SKM-1 treated with dmso at 0.1 percent for 144 hours (cell line): ENCODE results near the gene ORC6.
"Not testable (repeated sequence)": the region's sequence is repeated elsewhere in the genome, so short reads cannot be mapped to it uniquely, and the experiment has no call there.

Experiments used
- DNase-seq: peaks from one replicate; lab custom pipeline; 2025; ENCODE audit not compliant: unreplicated experiment; lab: John Stamatoyannopoulos, UW

Gene ORC6

DNA sequence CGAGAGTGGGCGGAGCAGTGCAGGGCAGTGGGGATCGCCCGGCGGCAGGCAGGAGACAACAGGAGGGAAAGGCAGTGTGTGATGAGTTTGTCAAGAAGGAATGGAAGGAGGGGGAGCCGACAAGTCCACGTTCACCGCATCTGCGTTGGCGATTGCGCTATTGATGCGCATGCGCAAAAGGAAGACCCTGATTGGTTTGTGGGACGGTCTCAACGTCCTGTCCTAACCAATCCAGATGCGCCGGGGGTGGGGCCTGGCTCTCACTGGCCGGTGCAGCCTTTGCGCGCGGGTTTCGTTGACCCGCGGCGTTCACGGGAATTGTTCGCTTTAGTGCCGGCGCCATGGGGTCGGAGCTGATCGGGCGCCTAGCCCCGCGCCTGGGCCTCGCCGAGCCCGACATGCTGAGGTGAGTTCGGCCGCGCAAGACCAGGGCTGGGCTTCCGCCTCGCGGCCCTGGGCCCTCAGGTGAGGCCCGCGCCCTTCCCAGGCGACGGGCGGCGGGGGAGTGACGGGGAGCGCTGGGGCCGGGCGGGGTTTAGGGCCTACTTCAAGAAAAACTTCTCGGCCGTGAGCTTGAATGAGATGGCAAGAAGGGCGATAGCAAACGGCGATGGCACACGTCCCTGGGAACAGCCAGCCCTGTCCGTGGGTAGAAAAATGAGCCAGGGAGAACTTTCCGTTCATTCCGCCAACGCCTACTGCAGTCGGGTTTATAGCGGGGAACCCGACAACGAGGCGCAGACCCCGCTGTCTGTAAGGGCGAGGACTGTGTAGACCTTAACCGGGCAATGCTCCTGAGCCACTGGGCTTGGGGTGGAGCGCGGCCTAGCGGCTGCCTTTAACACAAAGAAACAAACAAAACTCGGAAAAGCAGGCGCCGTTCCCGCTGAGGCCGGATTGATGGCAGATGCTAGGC lies at the start of gene ORC6:
Gene ORC6 (plus strand): TSS at position 295 of the 916 bp plus-strand sequence. CDS start 47 bp downstream, at position 342.
- DNase-seq: peak; percentile 93

DNA sequence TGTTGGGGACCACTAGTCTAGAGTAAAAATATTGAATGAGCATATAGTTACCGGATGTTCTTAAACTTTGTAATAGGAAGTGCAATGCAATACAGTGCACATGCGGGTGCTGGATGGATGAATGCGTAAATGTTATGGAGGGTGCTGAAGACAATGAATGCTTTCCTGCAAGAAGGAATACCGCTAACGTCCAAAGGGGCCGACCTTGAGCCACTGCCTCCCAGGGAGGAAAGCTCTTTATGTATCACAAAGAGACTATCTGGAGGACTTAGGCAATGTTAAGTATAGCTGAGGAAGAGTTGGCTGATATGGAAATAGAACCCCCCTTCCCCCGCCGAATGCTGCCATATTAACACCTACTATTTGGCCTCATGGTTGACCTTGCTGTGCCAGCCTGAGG lies 40.8 kb upstream of the ORC6 start:
- DNase-seq: no peak

DNA sequence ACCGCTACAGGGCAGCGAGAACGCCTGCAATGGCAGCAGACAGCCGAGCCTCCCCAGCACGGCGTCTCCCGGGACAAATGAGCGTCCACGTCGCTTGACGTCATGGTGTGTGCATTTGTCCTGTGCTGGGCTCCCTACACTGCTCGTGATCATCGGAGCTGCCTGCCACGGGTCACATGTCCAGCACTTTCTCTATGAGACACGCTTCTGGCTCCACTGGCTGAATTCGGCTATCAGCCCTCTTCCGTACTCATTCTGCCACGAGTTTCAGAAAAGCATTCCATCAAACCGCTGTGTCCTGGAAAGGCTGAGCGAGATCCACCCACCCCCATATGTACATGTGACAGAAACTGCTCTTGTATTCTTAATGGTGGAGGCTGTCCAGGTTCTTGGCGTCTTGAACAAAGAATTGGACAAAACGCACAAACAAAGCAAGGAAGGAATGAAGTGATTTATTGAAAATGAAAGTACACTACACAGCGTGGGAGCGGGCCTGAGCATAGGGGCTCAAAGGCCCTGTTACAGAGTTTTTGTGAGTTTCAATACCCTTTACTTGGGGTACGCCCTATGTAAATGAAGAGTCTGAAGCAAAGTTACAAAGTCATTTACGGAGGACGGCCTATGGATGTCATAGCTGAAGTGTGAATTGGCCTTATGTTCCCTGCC lies 39.7 kb upstream of the ORC6 start:
- DNase-seq: no peak

DNA sequence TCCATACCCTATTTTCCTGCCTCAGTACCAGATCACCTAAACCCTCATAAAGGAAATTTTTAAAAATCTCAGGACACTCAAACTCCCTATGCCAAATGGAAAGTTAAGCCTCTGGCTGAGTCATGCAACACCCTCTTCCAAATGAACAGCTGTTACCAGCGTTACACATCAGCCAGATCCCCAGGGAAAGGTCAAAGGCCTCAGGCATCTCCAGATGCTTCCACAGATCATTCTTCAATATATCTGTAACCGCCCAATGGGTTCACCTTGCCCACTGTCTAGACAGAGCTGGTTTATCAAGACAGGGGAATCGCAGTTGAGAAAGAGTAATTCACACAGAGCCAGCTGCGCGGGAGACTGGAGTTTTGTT lies 39.2 kb upstream of the ORC6 start:
- no peak for DNase-seq

GRCh38 chr16:46651305-46651704 lies 38.2 kb upstream of the ORC6 start:
- no peak for DNase-seq

- peak; percentile 99 for DNase-seq
Measured at GRCh38 chr16:46658925-46659324, 30.5 kb upstream of the ORC6 start.

- no peak for DNase-seq
Measured at GRCh38 chr16:46662123-46662522, 27.3 kb upstream of the ORC6 start.

DNA sequence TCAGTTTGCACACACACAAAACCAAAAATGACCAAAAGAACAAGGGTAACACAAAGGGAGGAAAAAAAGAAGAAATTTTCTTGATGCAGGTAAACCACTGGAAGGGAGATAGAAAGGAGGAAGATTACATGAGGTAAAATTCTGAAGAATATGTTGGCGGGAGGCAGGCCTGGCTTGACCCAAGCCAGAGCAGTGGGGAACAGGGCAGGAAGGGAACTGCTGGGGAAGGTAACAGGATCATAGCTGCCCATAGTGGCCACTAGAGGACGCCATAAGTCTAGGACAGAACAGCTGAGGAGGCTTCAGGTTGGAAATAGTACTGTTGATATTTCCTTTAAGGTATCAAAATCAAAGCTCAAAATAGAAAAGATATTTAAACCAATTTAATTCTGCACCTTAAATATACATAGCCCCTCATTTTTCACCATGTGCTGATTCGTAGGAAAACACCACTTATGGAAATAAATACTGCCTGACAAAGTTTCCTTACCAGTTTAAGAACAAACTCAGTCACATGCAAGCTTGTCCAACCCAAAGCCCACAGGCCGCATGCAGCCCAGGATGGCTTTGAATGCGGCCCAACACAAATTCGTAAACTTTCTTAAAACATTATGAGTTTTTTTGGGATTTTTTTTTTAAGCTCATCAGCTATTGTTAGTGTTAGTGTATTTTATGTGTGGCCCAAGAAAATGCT lies 16.0 kb upstream of the ORC6 start:
- DNase-seq: peak; percentile 55

DNA sequence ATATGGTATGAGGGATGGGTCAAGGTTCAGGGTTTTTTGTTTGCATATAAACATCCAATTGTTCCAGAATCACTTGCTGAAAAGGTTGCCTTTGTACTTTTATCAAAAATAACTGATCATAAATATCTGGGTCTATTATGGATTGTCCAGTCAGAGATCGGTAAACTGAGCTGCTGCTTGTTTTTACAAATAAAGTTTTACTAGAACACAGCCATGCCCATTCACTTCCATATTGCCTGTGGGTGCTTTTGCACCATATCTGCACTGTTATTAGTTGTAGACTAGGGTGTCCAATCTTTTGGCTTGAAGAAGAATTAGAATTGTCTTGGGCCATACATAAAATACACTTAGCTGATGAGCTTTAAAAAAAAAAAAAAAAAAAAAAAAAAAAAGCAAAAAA lies 11.5 kb upstream of the ORC6 start:
- not testable (repeated sequence) for DNase-seq

- DNase-seq: not testable (repeated sequence)
Measured at GRCh38 chr16:46681867-46682266, 7.6 kb upstream of the ORC6 start.

DNA sequence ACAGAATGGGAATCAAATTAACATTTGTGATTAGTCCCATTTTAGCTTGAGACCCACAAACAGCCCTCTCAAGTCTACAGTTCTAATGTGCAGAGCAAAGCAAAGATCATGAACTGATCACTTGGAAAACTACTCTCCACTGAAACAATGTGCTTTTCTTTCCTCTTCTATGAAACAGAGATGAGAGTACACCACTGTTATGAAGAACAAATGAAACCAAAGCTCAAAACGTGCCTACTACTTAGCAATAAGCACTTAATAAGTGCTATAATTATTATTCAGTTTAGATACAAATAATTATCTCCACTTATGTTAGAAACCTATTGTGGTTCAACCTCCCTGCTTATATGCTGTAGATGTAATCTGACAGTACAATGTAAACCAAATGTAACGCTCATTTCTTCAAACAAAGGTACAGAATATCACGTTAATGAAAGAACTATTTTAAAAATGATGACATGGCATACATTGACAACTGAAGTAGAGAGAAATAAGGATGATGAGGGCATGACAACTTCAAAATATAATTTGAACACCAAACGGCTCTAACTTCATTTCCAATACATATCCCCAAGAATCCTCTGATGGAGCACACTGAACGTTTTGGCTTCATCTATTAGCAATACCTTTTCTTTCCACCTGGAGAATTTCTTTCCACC lies 2.5 kb upstream of the ORC6 start:
- DNase-seq: no peak

DNA sequence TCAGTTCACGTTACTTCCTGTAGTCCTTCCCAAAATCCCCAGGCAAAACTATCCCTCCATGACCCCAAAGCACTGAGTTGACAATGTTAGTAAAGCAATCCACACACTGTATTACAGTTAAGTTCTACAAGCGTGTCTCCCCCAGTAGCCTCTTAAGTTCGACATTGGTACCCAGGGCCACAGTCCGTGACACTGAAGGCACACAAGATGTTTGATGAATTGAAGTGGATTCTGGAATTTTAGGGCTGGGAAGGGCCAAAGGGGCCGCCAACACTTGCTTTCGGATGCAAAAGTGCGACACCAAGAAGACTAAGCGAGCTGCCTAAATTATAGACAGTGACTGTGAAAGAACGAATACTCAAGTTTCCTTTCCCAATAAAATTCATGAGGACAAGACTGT lies 2.0 kb upstream of the ORC6 start:
- no peak for DNase-seq

DNA sequence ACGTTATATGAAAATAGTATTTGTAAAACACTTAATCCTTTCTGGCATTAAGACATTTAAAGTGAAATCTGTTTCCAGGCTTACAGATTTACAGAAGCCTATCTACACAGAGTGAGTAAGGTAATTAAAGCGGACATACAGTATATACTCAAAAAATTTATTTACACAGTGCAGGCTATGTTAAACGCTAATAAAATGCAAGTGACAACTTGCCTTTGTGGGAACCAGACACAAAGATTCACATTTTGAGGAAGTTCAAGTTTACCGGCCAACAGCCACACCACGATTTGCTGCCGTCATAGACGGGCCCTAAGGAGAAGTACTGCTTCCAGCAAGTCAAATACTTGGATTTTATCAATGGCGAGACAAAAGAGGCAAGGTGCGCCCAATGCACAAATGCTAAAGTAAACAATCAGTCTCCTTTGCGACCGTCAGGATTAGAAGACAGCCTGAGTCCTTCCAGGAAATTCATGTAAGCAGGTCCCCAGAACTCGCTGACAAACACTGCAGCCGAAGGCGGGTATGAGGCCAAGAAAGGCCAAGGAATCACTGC lies 1.3 kb upstream of the ORC6 start:
- peak; percentile 71 for DNase-seq

DNA sequence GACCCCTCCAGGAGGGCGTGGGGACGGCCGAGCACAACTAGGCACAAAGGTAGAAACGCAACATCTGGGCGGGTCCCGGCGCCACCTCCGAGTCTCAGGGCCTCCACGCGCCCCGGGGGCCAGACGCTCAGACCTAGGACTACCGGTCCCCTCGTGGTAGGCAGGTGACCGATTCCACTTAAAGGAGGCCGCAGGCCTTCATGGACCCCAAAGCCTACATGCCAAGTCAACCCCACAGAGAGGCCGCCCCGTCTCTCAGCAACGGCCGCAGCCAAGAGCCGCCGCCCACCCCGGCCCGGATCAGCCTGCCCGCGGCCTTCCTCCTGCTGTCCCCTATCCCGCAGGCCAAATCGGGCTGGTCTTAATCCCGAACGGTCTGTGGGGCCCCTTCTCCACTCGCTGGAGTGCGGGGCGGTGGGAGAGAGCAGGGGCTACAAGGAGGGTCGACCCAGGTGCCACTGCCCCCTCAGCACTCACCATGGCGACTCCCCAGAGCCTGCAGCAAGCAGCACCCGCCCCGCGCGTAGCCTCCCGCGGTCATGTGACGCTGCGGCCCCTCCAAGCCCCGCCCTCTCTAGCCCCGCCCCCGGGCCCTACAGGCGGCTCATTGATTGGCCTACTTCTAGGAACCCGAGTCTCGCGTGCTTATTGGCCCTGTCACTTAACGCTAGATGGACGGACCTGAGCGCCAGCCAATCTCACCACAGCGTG lies 650 bp upstream of the ORC6 start, which contains the start of gene VPS35:
Gene VPS35 (minus strand): TSS at position 525 of the 711 bp plus-strand sequence. CDS start 45 bp downstream, at position 480.
- DNase-seq: peak; percentile 97

DNA sequence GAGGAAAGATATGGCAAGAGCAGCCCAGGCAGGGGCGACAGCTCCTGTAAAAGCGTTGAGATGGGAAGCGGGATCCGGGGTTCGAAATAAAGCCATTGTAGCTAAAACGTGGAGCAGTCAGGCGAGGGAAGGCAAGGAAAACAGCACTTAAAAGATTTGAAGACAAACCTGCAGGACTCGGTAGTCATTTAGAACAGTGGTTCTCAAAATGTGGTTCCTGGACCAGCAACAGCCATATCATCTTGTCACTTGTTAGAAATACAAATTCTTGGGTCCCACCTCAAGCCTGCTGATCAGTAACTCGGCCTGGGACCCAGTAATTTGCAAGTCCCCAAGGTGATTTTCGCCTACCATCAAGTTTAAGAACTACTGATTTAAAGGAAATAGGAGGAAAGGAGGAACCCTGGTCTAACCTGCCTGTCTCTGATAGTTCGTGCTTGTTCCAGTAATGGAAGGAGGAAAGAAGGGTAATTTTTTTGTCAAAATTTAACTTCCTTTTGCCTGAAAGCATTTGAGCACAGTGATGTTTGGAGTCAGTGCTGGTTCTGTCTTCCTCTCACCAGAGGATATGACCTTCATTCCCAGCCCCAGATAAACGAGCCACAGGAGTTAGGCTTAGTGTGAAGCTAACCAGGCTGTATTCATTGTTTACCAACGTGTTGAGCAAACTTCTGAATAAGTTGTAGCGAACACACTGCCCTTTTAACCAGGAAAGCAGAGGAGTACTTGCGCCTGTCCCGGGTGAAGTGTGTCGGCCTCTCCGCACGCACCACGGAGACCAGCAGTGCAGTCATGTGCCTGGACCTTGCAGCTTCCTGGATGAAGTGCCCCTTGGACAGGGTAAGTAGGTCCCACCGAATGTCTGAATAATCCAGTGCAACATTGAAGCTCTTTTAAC lies 1.1 kb downstream of the ORC6 start:
- no peak for DNase-seq

DNA sequence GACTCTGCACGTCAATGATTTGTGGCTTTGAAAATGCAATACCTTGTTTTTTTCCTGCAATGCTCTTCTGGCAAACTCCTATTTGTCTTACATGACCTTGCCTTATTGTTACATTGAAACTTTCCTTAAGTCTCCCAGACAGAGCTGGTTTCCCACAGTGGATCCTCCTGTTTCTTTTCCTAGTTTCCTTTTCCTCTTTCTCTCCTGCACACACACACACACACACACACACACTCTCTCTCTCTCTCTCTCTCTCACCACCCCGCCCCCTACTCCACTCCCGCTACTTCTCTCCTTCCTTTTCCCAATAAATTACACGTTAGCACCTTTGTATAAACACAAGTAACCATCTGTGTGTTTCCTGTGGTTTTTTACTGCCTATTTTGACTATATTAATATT lies 2.3 kb downstream of the ORC6 start:
- DNase-seq: no peak

- no peak for DNase-seq
Measured at GRCh38 chr16:46693598-46693997, 4.1 kb downstream of the ORC6 start.

DNA sequence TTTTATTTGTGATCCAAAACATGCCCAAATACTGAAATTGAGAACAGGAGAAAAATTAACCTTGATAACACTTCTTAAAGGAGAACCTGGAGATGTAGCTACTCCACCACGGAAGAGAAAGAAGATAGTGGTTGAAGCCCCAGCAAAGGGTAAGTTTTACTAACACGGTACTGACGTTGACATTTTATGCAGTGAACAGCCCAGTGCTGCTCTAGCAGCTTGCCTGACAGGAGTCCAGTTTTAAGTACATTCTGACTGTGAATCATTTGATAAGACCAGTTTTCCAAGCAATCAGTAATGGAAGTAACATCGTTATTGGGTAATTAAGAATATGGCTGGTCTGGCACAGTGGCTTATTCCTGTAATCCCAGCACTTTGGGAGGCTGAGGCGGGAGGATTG lies 6.5 kb downstream of the ORC6 start:
- DNase-seq: no peak

- DNase-seq: no peak
Measured at GRCh38 chr16:46696957-46697356, 7.5 kb downstream of the ORC6 start.
